NOMO-1 (cell line): ENCODE results near the gene RNF2.
"Not testable (repeated sequence)": the region's sequence is repeated elsewhere in the genome, so short reads cannot be mapped to it uniquely, and the experiment has no call there.

Experiments
- DNase-seq, 2 experiments: peaks; one replicate each; lab custom pipeline; 2025; ENCODE audit not compliant: unreplicated experiment in 2 of 2; lab: John Stamatoyannopoulos, UW

The RNF2 gene

DNA sequence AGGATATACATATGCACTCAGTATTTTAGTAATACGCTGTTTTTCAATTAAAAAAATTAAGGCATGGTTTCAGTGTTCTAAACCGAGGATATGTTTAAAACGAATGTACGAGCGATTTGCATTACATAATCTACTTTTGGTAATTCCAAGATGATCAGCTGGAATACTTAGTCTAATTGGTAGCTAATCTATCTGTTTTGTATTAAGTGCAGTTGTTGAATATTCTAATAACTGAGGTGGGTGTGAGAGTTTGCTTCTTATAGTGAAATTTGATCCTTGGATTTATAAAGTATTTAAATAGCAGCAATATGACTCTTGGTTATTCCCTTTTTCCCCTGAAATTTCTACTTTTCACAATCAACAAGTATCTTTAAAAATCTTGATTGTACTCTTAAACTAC is 1.3 kb downstream of the RNF2 start:
- DNase-seq: no peak

DNA sequence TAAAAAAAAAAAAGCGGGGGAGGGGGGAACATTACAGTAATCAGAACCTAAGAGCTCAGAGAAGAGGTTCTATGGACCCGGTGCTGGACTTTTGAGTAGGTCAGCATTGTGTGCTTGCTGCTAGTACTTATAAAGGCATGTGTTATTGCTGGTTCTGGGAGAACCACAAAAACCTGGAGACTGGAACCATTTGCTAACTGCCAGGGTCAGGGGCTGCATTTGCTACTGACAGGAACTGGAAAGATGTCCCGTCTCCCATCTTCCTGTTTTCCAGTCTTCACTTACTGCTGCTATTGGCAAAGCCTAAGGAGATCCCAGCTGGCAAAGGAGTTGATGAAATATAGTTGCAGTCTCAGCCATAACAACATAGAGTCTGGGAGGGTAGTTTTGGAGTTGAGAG is 4.3 kb downstream of the RNF2 start:
- no peak for DNase-seq

DNA sequence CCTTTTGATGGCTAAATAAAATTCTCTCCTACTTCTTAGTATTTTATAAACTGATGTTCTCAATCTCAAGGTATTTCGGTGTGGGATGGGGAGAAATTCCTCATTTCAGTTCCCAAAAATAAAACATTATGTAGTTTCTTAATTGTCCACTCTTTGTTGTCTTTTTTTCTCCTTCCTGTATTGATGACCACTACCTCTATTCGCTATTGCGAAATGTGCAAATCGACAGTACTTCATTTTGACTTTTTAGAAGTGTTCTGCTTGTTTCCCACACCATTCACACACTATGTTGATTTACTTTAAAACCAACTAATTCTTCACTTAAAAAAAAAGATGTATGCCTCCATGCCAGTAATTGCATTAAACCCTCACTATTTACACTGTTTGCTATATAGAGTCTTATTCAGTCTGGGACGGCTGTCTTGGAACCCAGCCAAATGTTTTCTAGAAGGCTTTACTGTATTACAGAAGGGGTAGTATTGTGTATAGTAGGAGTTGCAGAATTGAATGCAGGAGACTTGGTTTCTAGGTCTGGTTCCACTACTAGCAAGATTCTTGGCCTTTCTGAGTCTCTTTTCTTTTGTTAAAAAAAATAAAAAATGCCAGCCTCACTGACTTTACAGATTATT is 5.6 kb downstream of the RNF2 start:
- peak in 1 of 2 experiments; percentile 42 for DNase-seq

DNA sequence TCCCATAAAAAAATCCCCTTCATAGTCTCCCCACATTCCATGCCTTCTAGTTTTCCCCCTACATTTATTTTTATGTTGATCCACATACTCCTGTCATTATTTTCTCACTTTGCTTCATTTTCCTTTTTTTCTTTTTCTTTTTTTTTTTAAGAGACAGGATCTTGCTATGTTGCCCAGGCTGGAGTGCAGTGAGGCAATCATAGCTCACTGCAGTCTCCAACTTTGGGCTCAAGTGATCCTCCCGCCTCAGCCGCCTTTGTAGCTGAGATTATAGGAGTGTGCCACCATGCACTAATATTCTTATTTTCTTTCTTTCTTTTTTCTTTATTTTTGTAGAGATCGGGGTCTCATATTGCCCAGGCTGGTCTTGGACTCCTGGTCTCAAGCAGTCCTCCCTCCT is 7.8 kb downstream of the RNF2 start:
- DNase-seq: no peak

DNA sequence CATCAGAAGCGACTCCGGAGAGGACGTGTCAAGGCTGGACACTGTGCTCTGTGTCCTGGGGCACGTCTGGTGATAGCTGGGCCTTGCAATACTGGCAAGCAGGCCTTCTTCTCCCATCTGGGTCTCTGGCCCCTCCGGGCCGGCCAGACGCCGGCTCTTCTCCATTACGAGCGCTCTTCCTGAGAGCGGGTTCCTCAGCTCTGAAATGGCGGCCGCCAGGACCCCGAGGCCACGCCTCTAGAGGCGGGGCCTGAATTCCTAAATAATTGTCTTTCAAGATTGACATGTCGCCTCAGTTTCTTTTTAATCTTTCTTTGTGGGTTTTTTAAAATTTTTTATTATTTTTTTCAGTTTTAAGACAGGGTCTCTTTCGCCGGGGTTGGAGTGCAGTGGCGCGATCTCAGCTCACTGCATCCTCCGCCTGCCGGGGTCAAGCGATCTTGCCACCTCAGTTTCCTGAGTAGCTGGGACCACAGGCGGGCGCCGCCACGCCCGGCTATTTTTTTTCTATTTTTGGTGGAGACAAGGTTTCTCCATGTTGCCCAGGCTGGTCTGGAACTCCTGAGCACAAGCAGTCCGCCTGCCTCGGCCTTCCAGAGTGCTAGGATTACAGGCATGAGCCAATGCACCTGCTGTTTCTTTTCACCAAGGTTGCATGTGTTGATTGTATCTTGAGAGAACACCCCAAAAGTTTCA is 9.2 kb downstream of the RNF2 start:
- DNase-seq: no peak

DNA sequence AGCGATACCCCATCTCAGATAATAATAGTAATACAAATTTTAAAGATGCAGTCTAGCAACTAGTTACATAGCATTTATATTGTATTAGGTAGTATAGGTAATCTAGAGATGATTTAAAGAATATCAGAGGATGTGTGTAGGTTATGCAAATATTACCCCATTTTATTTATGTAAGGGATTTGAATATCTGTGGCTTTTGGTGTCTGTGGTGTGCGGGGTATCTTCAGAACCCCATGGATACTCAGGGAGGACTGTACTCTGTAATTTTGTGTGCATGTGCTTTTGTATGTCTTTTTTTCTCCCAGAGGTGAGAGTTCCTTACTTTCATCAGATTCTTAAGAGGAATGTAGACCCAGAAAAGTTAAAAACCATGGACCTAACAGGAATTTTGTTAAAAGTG is 12.8 kb downstream of the RNF2 start:
- no peak for DNase-seq

DNA sequence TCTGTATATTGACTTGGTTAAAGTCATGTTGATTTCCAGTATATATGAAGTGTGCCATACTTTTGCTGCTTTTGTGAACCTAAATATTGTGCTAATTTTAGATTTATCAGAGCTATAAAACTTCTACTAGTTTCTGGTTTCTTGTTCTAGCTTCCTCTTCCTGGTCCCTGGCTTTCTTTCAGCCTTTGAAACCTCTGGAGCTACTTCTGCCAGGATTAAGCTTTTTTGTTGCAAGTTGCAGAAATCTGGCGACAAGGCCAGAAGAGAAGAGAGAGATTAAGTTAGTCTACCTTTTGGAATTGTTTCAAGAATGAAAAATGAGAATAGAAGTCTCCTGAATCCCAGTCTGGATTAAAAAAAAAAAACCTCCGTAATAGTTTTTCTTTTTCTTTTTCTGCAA is 13.5 kb downstream of the RNF2 start:
- peak in 1 of 2 experiments; percentile 18 for DNase-seq

DNA sequence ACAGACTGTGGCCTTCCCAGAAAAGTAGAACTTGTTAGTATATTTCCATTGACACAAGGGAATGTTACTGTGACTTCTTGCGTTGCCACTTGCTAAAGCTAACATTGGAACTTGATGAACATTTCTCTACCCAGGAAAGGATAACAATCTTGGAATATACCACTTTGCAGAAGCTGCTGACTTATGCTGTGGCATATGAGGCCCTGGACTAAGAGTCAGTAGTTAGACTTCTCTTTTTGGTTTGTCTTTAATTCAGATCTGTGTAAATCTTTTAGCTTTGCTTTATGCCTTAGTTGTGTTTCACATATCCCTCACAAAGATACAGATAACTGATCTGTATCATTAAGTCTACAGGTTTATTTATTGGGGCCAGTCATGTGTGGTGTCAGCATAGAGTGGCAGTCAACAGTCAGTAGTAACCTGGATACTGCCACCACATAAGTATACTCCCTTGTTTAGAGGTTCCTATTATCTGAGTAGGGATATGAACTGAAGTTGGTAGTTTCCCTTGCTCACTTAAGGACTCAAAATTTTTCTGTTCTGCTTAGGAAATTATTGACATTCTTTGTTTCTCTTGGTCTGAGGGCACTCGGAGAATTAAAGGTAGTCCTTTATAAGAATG is 14.7 kb downstream of the RNF2 start:
- peak in 1 of 2 experiments; percentile 27 for DNase-seq

DNA sequence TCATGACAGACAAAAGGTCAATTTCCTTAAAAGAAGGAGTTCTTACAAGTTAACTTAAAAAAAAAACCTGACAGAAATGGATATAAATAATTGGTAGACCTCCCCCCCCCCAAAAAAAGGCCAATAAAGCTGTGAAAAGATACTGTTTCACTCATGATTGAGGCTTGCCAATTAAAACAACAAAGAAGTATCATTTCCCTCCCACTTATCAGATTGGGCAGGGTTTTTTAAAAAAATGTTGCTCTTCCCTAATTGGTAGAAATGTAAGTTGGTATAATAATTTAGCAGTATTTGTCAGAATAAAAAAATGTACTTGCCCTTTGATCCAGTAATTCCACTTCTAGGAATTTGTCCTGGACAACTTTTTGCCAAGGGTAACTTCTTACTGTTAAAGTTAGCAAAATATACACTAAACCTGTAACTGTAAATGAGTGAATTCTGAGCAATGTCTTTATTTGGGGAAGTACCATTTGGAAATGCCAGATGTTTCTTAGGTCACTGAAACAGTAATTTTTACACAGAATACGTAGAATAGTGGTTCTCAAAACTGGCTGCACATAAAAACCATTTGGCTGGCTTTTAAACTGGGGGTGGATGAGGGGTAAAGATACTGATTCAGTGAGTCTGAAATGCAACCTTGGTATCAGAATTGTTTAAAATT is 17.5 kb downstream of the RNF2 start:
- DNase-seq: peak in 1 of 2 experiments; percentile 72

DNA sequence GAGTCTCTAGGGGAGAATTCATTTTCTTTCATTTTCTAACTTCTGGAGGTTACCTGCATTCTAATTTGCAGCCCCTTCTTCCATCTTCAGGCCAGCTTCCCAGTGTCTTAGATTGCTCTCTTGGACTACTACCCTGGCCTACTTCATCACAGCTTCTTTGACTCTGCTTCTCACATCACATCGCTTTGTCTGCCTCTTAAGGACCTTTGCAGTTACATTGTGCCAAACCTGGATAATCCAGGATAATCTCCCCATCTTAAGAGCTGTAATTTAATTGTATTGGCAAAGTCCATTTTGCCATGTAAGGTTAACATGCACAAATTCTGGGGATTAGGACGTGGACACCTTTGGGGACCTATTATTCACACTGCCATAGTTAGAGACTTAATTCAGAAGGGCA is 18.4 kb downstream of the RNF2 start:
- no peak for DNase-seq

DNA sequence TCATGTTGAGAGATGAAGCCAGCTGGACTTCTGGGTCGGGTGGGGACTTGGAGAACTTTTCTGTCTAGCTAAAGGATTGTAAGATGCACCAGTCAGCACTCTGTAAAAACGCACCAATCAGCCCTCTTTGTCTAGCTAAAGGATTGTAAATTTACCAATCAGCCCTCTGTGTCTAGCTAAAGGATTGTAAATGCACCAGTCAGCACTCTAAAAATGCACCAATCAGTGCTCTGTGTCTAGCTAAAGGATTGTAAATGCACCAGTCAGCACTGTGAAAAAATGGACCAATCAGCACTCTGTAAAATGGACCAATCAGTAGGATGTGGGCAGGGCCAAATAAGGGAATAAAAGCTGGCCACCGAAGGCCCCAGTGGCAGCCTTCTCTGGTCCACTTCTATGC is 19.6 kb downstream of the RNF2 start:
- not testable (repeated sequence) for DNase-seq

DNA sequence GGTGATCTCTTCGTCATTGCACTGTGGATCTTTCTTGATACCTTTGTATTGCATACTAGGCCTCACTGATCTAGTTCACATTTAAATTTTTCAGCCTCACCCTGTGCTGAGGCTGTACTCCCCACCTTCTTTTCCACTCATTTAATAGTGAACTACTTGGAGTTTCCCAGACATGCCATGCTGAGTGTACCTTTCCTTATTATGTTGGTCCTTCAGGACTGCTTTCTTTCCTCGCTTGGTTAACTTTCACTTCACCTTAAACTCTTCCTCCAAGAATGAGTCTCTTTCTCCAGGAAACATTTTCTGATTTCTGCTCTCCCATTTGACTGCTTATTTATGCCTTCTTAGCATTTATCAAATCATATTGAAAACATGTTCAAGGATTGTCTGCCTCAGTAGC is 20.8 kb downstream of the RNF2 start:
- no peak for DNase-seq

DNA sequence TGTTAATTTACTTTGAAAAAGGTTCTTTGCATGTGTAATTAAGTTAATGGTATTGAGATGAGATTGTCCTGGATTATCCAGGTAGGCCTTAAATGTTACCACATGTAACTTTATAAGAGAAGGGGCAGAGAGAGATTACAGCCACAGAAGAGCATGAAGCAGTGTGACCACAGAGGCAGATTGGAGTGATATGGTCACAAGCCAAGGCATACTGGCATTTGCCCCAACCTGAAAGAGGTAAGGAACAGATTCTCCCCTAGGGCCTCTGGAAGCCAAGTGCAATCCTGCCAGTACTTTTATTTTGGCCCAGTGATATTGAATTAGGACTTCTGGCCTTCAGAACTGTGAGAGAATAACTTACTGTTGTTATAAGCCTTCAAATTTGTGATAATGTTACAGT is 23.0 kb downstream of the RNF2 start:
- no peak for DNase-seq

DNA sequence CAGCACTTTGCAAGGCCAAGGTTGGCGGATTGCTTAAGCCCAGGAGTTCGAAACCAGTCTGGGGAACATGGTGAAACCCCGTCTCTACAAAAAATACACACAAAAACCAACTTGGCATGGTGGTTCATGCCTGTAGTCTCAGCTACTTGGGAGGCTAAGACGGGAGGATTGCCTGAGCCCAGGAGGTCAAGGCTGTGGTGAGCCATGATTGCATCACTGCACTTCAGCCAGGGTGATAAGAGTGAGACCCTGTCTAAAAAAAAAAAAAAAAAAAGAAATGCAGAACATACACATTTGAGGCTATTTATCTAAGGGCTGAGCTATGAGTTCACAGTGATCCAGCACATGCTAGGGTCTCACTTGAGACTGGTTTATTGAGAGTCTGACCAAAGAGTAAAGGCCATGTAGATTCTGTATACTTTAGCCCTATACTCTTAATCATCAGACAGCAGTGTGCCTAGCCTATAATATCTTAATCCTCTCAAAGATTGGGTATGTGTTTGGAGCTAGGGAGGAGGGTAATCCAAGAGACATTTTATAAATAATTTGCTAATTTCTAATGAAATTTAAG is 23.9 kb downstream of the RNF2 start:
- no peak for DNase-seq

DNA sequence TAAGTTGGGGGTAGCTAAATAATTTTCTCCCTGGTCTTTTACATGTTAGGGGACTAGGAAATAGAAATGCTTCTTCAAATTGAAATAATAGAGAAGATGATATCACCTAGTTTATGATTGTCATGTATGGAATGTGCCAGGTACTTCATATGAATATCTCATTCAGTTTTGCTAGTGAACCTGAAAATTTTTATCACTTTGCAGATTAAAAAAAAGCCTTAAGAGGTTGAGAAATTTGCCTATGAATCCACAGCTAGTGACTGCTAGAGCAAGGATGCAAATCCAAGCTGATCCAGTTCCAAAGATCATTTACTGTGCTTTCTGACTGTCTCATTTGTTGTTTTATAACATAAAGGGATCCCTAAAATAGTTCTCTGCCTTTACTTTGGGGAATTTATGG is 24.7 kb downstream of the RNF2 start:
- no peak for DNase-seq

DNA sequence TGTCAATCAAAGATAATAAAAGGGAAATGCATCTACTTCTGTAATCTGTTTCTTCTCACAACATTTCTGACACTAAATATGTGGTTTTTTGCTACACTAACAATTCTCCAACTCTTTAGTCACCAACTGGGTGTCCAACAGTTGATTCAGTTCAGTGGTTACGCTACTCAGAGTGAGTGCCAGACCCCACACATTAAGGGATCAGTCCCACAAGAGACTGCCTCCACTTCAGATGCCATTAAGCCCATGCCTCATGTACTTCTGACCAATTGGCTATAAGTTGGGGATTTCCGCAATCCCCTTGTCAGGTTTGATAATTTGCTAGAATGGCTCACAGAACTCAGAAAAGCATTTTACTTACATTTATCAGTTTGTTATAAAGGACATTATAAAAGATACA is 28.4 kb downstream of the RNF2 start:
- no peak for DNase-seq

DNA sequence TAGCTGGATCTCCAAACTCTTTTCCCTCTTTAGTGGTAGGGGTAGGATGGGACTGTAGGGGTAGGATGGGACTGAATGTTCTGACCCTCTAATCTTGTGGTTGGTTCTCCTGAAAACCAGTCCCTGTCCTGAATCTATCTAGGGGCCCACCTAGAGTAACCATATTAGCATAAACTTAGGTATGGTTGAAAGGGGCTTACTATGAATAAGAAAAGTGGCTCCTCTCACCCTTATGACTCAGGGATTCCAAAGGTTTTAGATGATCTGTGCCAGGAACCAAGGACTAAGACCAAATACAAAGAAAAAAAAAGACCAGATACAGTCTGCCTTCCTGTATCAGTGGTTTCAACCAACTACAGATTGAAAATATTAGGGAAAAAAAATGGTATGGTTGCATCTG is 28.9 kb downstream of the RNF2 start:
- no peak for DNase-seq

DNA sequence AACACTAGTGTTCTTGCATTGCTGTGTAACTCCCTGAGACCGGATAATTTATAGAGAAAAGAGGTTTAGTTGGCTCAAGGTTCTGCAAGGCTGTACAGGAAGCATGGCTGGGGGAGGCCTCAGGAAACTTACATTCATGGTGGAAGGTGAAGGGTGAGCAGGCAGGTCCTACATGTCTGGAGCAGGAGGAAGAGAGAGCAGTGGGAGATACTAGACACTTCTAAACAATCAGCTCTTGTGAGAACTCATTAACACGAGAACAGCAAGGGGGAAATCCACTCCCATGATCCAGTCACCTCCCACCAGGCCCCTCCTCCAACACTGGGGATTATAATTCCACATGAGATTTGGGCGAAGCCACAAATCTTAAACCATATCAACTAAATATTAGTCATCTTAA is 30.1 kb downstream of the RNF2 start:
- no peak for DNase-seq

DNA sequence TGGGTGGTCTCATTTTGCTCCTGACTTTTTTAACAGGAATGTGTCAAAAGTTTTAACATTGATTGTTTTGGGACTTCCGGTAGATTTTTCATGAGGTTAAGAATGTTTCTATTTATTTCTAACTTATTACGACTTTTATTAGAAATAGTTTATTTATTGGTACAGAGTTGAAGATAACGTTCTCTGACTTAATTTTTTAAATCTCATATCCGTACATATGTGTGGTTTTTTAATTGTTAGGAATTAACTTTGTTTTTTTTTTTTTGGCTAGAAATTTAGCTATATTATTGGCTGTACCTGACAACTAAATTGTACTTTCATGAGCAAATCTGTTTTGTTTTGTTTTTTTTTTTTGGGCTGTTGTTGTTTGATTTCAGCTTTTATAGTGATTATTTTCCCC is 32.0 kb downstream of the RNF2 start:
- DNase-seq: no peak

DNA sequence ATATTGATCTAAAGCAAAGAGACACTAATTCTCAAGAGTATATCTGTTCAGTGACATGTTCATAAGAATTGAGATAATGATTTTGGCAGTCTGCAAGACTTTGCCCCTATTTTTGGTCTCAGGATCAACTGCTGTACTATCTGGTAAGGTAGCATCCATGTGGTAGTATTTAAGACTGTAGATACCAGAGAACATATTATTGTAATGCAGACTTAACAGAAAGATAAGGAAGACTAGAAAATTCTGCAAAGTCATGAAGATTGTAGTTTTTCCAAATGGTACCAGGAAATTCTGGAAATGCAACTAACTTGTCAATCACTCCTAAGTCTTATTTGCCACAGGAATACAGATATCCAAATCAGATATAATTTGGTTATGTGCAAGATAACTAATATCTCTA is 35.1 kb downstream of the RNF2 start:
- DNase-seq: no peak

DNA sequence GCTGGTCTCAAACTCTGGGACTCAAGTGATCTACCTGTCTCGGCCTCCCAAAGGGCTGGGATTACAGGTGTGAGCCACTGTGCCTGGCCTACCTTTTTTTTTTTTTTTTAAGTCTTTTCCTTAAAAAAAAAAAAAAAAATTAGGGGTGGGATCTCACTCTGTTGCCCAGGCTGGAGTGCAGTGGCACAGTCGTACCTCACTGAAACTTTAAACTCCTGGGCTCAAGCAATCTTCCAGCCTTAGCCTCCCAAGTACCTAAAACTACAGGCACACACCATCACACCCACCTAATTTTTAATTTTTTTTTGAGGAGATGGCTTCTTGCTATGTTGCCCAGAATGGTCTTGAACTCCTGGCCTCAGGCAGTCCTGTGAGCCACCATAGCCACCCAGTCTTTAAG is 38.5 kb downstream of the RNF2 start:
- no peak for DNase-seq

DNA sequence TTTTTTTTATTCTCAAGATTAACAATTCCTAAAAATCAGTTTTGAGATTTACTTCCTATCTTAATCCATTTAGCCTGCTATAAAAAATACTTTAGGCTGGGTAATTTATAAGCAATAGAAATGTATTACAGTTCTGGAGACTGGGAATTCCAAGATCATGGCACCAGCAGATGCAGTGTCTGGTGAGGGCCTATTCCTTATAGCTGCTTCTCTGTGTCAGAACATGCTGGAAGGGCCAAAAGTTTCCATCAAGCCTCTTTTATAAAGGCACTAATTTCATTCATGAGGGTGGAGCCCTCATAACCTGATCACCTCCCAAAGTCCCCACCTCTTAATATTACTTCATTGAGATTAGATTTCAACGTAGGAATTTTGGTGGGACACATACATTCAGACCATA is 41.7 kb downstream of the RNF2 start:
- DNase-seq: no peak
